B cell (primary cell): ENCODE measurements around the gene ZNF791. TPM values are rescaled to one million over a fixed set of nuclear protein-coding genes. Genes with fewer than 3 reads are reported as not detected.

Experiments used
- ATAC-seq: fragments of 200-7000 bp; cut with Tn5 transposase; one replicate; pipeline ENCODE4 v1.10.0; 2021; ENCODE audit warnings: low read depth, mild to moderate bottlenecking, moderate number of reproducible peaks, moderate library complexity
- CTCF ChIA-PET: fragments of 350-600 bp; sonication (Branson Sonifier 250); formaldehyde crosslinking; loops from one replicate; lab custom pipeline; 2021; ENCODE audit warnings: antibody characterized with exemption, inconsistent platforms; lab: Charles Lee
- POLR2A ChIA-PET: fragments of 350-600 bp; sonication (Branson Sonifier 250); formaldehyde crosslinking; loops from one replicate; lab custom pipeline; 2021; ENCODE audit warnings: antibody characterized with exemption; lab: Charles Lee
- DNase-seq: peaks from one replicate; pipeline ENCODE4 v3.0.0; 2013
- H2AFZ ChIP-seq: 2 replicates; pipeline ENCODE4 v1.6.1; 2012; ENCODE audit warnings: mild to moderate bottlenecking, low read depth, low read length; ENCODE audit not compliant: insufficient read depth, poor library complexity, severe bottlenecking
- H3K27ac ChIP-seq, 2 donors: 1 replicate in 1 of 2; 2 replicates in 1 of 2; pipeline ENCODE4 v1.5.1; 2012 to 2013; ENCODE audit warnings: low read length in 2 of 2, mild to moderate bottlenecking in 2 of 2, moderate library complexity in 1 of 2
- H3K27me3 ChIP-seq, 4 experiments: fragments of 200-600 bp in 1 of 4; sonication (generic) in 1 of 4; replicated peaks in 1 of 4; 1 replicate in 2 of 4; 2 replicates in 2 of 4; pipeline versions ENCODE4 v1.6.1 to v1.7.0; 2013 to 2016; ENCODE audit warnings: low read length in 3 of 4, mild to moderate bottlenecking in 2 of 4, mixed read lengths in 1 of 4, moderate library complexity in 1 of 4; ENCODE audit not compliant: insufficient read depth in 4 of 4, control insufficient read depth in 3 of 4; ENCODE audit errors: control extremely low read depth in 1 of 4
- H3K36me3 ChIP-seq, 2 experiments: replicated peaks in 1 of 2; 1 replicate in 1 of 2; 2 replicates in 1 of 2; pipeline versions ENCODE4 v1.6.1 to v1.7.1; 2013; ENCODE audit warnings: low read length in 1 of 2; ENCODE audit not compliant: insufficient read depth in 2 of 2, control insufficient read depth in 1 of 2; ENCODE audit errors: control extremely low read depth in 1 of 2, extremely low read depth in 1 of 2
- H3K4me1 ChIP-seq, 2 donors: fragments of 200-600 bp in 1 of 2; sonication (generic) in 1 of 2; 1 replicate in 1 of 2; 2 replicates in 1 of 2; pipeline versions ENCODE4 v1.5.1 to v1.6.1; 2013 to 2017; ENCODE audit warnings: low read length in 2 of 2; ENCODE audit not compliant: control insufficient read depth in 2 of 2, insufficient read depth in 2 of 2
- H3K4me2 ChIP-seq: replicated peaks from 2 replicates; pipeline ENCODE3; 2012; ENCODE audit warnings: mild to moderate bottlenecking, low read depth, low read length; ENCODE audit not compliant: poor library complexity, severe bottlenecking
- H3K4me3 ChIP-seq, 5 experiments: fragments of 200-600 bp in 1 of 5; sonication (generic) in 1 of 5; 1 replicate in 3 of 5; 2 replicates in 2 of 5; pipeline versions ENCODE4 v1.5.1 to v1.7.0; 2011 to 2016; ENCODE audit warnings: low read length in 4 of 5, mild to moderate bottlenecking in 4 of 5, low read depth in 2 of 5, control low read depth in 1 of 5, moderate library complexity in 1 of 5; ENCODE audit not compliant: insufficient read depth in 1 of 5; ENCODE audit errors: control extremely low read depth in 1 of 5, extremely low read depth in 1 of 5
- H3K79me2 ChIP-seq: fragments of 200-600 bp; sonication (generic); one replicate; pipeline ENCODE4 v1.6.0; 2016; ENCODE audit warnings: low read length; ENCODE audit not compliant: control insufficient read depth, insufficient read depth
- H3K9ac ChIP-seq: fragments of 200-600 bp; sonication (generic); 2 replicates; pipeline ENCODE4 v1.6.1; 2017; ENCODE audit warnings: mild to moderate bottlenecking, low read length, moderate library complexity
- H3K9me3 ChIP-seq, 3 donors: one replicate each; pipeline versions ENCODE4 v1.6.1 to v1.7.1; 2013; ENCODE audit warnings: low read length in 2 of 3; ENCODE audit not compliant: control insufficient read depth in 2 of 3, insufficient read depth in 1 of 3; ENCODE audit errors: control extremely low read depth in 1 of 3
- H4K20me1 ChIP-seq: 2 replicates; pipeline ENCODE4 v1.6.0; 2012; ENCODE audit warnings: mild to moderate bottlenecking, low read length; ENCODE audit not compliant: insufficient read depth, control insufficient read depth, poor library complexity, severe bottlenecking
- H3K27ac Mint-ChIP-seq: one replicate; pipeline ENCODE4 v1.8.0; 2021; ENCODE audit warnings: mixed read lengths
- H3K27me3 Mint-ChIP-seq: one replicate; pipeline ENCODE4 v1.8.0; 2021; ENCODE audit warnings: mixed read lengths
- H3K4me1 Mint-ChIP-seq: one replicate; pipeline ENCODE4 v1.8.0; 2021; ENCODE audit warnings: mixed read lengths
- H3K4me3 Mint-ChIP-seq: one replicate; pipeline ENCODE4 v1.8.0; 2021; ENCODE audit warnings: mixed read lengths
- H3K9me3 Mint-ChIP-seq: one replicate; pipeline ENCODE4 v1.8.0; 2022; ENCODE audit warnings: mixed read lengths; ENCODE audit not compliant: insufficient read depth
- EZH2 ChIP-seq: IDR thresholded peaks from 2 replicates; pipeline ENCODE4 v1.6.1; 2012; ENCODE audit warnings: borderline replicate concordance, low read depth, mild to moderate bottlenecking, moderate library complexity, low read length; ENCODE audit not compliant: insufficient read depth, poor library complexity, severe bottlenecking
- WGBS: methylation state at CpG from one replicate; pipeline ENCODE4 v1.1.5; 2013; ENCODE audit warnings: missing lambda C conversion rate; ENCODE audit not compliant: insufficient coverage; 5-methylcytosine and 5-hydroxymethylcytosine counted together
- intact Hi-C: fragments of 100-400 bp; cut with micrococcal nuclease; formaldehyde crosslinking; loops from one replicate; pipeline ENCODE4 v1.10.0; 2022
- polyA plus RNA-seq: library from polyadenylated mRNA; depleted of rRNA; stranded (reverse); fragments of >200 nt; gene quantifications from 2 replicates; pipeline ENCODE4 v1.2.3, GENCODE V29; 2012
- total RNA-seq, 2 donors: library from RNA; stranded (reverse); fragments of 120-200 nt in 1 of 2; gene quantifications; 1 replicate in 1 of 2; 2 replicates in 1 of 2; pipeline versions ENCODE4 v1.2.3 to v1.2.4, GENCODE V29; 2013 to 2022
- TF ChIP-seq, protein P1 (sequence below): fragments of 200-600 bp; IDR thresholded peaks from one replicate; pipeline ENCODE4 v1.8.0; 2022; ENCODE audit warnings: antibody characterized with exemption, mild to moderate bottlenecking

The ZNF791 gene
- total and polyA plus RNA-seq, 2 donors (not counting 1 experiment from before 2014, with no cell fraction given): 17.5 to 57.9 TPM

DNA sequence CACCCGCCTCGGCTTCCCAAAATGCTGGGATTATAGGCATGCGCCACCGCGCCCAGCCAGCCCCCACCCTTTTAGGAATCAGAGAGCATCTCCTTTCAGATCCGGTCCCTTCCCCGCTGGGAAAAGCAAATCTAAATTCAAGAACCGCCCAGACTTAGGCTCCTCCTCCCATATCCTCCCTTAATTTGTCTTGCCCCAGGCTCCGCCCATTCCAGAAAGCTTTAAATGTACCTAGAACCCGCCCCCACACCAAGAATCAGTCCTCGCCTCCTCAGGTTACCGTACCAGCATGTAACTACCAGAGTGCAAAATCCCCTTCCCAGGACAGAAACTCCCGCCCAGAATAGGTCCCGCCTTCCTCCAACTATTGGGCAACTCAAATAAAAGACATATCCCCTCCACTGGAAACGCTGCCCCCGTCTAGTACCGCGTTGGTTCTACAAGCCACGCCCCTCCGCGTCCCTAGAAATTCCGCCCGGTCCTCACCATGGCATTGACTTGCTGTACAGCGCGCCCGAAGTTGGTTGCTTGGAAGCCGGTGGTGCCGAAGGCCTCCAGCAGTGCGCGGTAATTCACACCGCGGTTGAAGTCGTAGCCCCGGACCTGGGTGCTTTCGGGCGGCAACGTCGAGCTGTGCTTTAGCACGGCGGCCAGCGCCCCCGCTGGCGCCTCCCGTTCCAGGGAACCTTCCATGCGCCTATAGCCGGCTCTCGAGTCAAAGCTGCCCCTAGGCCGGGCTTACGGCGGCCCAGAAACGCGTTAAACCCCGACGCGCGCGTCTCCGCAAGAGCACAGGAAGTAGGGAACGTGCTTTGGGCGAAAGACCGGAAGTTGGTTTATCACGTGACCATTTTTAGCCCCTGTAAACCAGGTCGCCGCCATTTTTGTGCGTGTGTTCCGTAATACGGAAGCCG, 70.6 kb downstream of the ZNF791 start, which contains the start of gene DHPS:
Gene DHPS, minus strand, starts transcription at position 807 of the 914 bp plus-strand sequence. Its CDS starts 114 bp downstream, at position 693.
- under 1% methylated on average over 68 of the region's 68 CpGs for WGBS
- CTCF ChIA-PET: interaction anchor here (0.7 to 1.4 kb wide), 15 partner anchors 9 to 191 kb away, joined by 3 to 6 read pairs (median 4); partner anchors contain the start of genes FBXW9 and TNPO2
- Histone ChIP-seq H3K4me1 (peaks cover 9 to 16% of the 10 kb centered on the region in 2 donors), H3K4me3 (peak within 1 kb of the TSS; percentile 73 to 90 (median 86)), H3K36me3 (peaks cover 5 to 34% of the 10 kb centered on the region in 2 experiments), H3K79me2 (peaks cover 40% of the 10 kb centered on the region), H3K4me2 (peak within 1 kb of the TSS; percentile 89), H3K27ac (peak within 1 kb of the TSS; percentile 89 to 95), H3K9me3 (no peaks in the 10 kb centered on the region), H2AFZ (peak within 1 kb of the TSS; percentile 89), H4K20me1 (peaks cover 27% of the 10 kb centered on the region), H3K9ac (peak within 1 kb of the TSS; percentile 87), H3K27me3 (no peaks in the 10 kb centered on the region)
- peaks cover 24% of the 10 kb centered on the region for H3K4me1 Mint-ChIP-seq
- intact Hi-C loops: loop anchor here (1.0 kb wide), 4 partner anchors 12 to 53 kb away; partner anchors contain the start of genes FBXW9 and TRIR
- POLR2A ChIA-PET: interaction anchor here (0.5 to 2.1 kb wide), 18 partner anchors 13 to 1254 kb away, joined by 3 to 16 read pairs (median 4); partner anchors contain the start of genes FBXW9, JUNB, MAN2B1 and TNPO2
- ATAC-seq: peak; percentile 75
- H3K4me3 Mint-ChIP-seq: peak within 1 kb of the TSS; percentile 93
- TF ChIP-seq EZH2: no peak
- TF ChIP-seq, protein P1, sequence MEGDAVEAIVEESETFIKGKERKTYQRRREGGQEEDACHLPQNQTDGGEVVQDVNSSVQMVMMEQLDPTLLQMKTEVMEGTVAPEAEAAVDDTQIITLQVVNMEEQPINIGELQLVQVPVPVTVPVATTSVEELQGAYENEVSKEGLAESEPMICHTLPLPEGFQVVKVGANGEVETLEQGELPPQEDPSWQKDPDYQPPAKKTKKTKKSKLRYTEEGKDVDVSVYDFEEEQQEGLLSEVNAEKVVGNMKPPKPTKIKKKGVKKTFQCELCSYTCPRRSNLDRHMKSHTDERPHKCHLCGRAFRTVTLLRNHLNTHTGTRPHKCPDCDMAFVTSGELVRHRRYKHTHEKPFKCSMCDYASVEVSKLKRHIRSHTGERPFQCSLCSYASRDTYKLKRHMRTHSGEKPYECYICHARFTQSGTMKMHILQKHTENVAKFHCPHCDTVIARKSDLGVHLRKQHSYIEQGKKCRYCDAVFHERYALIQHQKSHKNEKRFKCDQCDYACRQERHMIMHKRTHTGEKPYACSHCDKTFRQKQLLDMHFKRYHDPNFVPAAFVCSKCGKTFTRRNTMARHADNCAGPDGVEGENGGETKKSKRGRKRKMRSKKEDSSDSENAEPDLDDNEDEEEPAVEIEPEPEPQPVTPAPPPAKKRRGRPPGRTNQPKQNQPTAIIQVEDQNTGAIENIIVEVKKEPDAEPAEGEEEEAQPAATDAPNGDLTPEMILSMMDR: no peak
- DNase-seq: peak; percentile 98
- no peaks in the 10 kb centered on the region for H3K9me3 Mint-ChIP-seq
- H3K27me3 Mint-ChIP-seq: no peaks in the 10 kb centered on the region
- peak within 1 kb of the TSS; percentile 94 for H3K27ac Mint-ChIP-seq

Other genes with a start within 250 kb of the ZNF791 start
- 6.9 and 8.4 TPM in 2 replicates for gene ZNF442, start 245.2 kb upstream of the ZNF791 start, total RNA-seq
- gene ZNF442, start 245.2 kb upstream of the ZNF791 start, polyA plus RNA-seq: 0.58 and 0.69 TPM in 2 replicates
- 10.5 and 11.1 TPM in 2 replicates for gene ZNF799, start 209.6 kb upstream of the ZNF791 start, total RNA-seq
- 3.0 and 3.7 TPM in 2 replicates for gene ZNF799, start 209.6 kb upstream of the ZNF791 start, polyA plus RNA-seq
- gene ZNF443, start 169.9 kb upstream of the ZNF791 start, total RNA-seq: 5.5 and 6.2 TPM in 2 replicates
- gene ZNF443, start 169.9 kb upstream of the ZNF791 start, polyA plus RNA-seq: 1.2 and 1.4 TPM in 2 replicates
- 8.4 and 9.3 TPM in 2 replicates for gene ZNF709, start 126.1 kb upstream of the ZNF791 start, total RNA-seq
- gene ZNF709, start 126.1 kb upstream of the ZNF791 start, polyA plus RNA-seq: 1.7 and 2.9 TPM in 2 replicates
- gene ZNF564, start 59.4 kb upstream of the ZNF791 start, total RNA-seq: 31.8 and 35.8 TPM in 2 replicates
- gene ZNF564, start 59.4 kb upstream of the ZNF791 start, polyA plus RNA-seq: 2.8 and 3.2 TPM in 2 replicates
- 19.9 and 21.2 TPM in 2 replicates for gene ZNF490, start 107 bp upstream of the ZNF791 start, total RNA-seq
- gene ZNF490, start 107 bp upstream of the ZNF791 start, polyA plus RNA-seq: 5.7 and 6.7 TPM in 2 replicates
- 252 and 256 TPM in 2 replicates for gene MAN2B1, start 55.8 kb downstream of the ZNF791 start, total RNA-seq
- 183 and 188 TPM in 2 replicates for gene MAN2B1, start 55.8 kb downstream of the ZNF791 start, polyA plus RNA-seq
- gene WDR83, start 55.9 kb downstream of the ZNF791 start, total RNA-seq: 24.6 and 25.8 TPM in 2 replicates
- gene WDR83, start 55.9 kb downstream of the ZNF791 start, polyA plus RNA-seq: 15.2 and 16.3 TPM in 2 replicates
- gene DHPS, start 71.0 kb downstream of the ZNF791 start, total RNA-seq: 187 and 200 TPM in 2 replicates
- 204 and 216 TPM in 2 replicates for gene DHPS, start 71.0 kb downstream of the ZNF791 start, polyA plus RNA-seq
- gene GNG14, start 77.1 kb downstream of the ZNF791 start, total RNA-seq: not detected in 2 replicates
- gene GNG14, start 77.1 kb downstream of the ZNF791 start, polyA plus RNA-seq: not detected in 2 replicates
- 4.7 and 5.2 TPM in 2 replicates for gene FBXW9, start 85.7 kb downstream of the ZNF791 start, total RNA-seq
- 4.0 and 4.7 TPM in 2 replicates for gene FBXW9, start 85.7 kb downstream of the ZNF791 start, polyA plus RNA-seq
- 73.7 and 76.3 TPM in 2 replicates for gene TNPO2, start 113.0 kb downstream of the ZNF791 start, total RNA-seq
- 85.6 and 89.0 TPM in 2 replicates for gene TNPO2, start 113.0 kb downstream of the ZNF791 start, polyA plus RNA-seq
- 199 and 207 TPM in 2 replicates for gene TRIR, start 123.8 kb downstream of the ZNF791 start, total RNA-seq
- gene TRIR, start 123.8 kb downstream of the ZNF791 start, polyA plus RNA-seq: 270 and 305 TPM in 2 replicates
- gene GET3, start 126.6 kb downstream of the ZNF791 start, total RNA-seq: 30.7 and 37.2 TPM in 2 replicates
- gene GET3, start 126.6 kb downstream of the ZNF791 start, polyA plus RNA-seq: 45.5 and 61.7 TPM in 2 replicates
- gene BEST2, start 140.9 kb downstream of the ZNF791 start, total RNA-seq: not detected in 2 replicates
- 0.07 TPM in 1 of 2 replicates, not detected in the other for gene BEST2, start 140.9 kb downstream of the ZNF791 start, polyA plus RNA-seq
- gene HOOK2, start 164.6 kb downstream of the ZNF791 start, total RNA-seq: 31.6 and 33.4 TPM in 2 replicates
- gene HOOK2, start 164.6 kb downstream of the ZNF791 start, polyA plus RNA-seq: 30.3 and 35.7 TPM in 2 replicates
- 196 and 206 TPM in 2 replicates for gene JUNB, start 180.6 kb downstream of the ZNF791 start, total RNA-seq
- 1,407 and 4,055 TPM in 2 replicates for gene JUNB, start 180.6 kb downstream of the ZNF791 start, polyA plus RNA-seq
- 45.1 and 45.5 TPM in 2 replicates for gene PRDX2, start 190.9 kb downstream of the ZNF791 start, total RNA-seq
- 44.3 and 66.1 TPM in 2 replicates for gene PRDX2, start 190.9 kb downstream of the ZNF791 start, polyA plus RNA-seq
- gene THSD8, start 191.1 kb downstream of the ZNF791 start, total RNA-seq: 2.1 TPM in 1 of 2 replicates, not detected in the other
- not detected in 2 replicates for gene THSD8, start 191.1 kb downstream of the ZNF791 start, polyA plus RNA-seq
- gene RNASEH2A, start 195.7 kb downstream of the ZNF791 start, total RNA-seq: 16.9 and 18.9 TPM in 2 replicates
- gene RNASEH2A, start 195.7 kb downstream of the ZNF791 start, polyA plus RNA-seq: 13.0 and 14.5 TPM in 2 replicates
- not detected in 2 replicates for gene RTBDN, start 223.7 kb downstream of the ZNF791 start, total RNA-seq
- gene RTBDN, start 223.7 kb downstream of the ZNF791 start, polyA plus RNA-seq: not detected in 2 replicates
- gene MAST1, start 227.6 kb downstream of the ZNF791 start, total RNA-seq: 0.39 and 1.2 TPM in 2 replicates
- gene MAST1, start 227.6 kb downstream of the ZNF791 start, polyA plus RNA-seq: 0.36 and 1.1 TPM in 2 replicates